GM12801 (cell line): ENCODE data around the gene KIAA0825.

Source experiments
- TF ChIP-seq, protein P1 (sequence below): IDR thresholded peaks from one replicate; pipeline ENCODE4 v1.5.1; 2011; ENCODE audit warnings: control low read depth; ENCODE audit not compliant: insufficient read length; ENCODE audit errors: extremely low read depth

The KIAA0825 gene

DNA sequence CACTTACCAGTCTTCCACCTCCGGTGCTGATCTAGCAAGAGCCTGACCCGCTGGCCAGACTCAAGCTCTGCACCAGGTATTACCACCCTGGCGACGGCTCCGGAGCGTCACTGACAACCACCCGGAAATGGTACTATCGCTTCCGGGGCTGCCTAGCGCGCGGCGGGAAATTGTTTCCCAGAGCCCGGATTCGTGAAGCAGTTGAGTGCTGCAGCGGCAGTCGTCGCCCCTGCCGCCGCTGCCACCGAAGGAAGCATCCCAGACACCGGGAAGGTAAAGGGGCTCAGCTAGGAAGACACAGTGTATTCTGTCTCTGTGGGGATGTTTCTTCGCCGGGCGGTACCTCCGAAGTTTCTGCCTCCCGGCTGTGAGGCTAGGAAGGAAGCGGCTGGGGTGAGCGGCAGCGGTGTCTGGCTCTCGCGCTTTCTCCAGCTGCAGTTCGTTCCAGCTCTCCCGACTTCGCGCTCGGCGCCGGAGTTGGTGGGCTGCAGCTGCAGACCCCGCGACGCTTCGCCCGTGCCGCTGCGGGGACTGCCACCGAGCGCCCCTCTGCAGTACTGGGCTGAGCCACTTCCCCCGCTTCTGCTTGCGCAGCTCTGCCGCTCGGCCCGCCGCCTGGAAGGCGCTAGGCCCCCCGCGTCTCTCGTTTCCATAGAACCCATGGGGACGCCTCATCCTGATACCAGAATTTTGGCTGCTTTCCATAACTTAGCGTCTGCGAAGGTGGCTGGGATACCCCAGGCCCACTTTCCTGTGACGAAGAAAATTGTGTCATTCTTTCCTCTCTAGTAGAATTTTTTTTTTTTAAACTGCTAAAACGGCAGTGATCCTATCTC lies at the start of gene KIAA0825, which contains the start of gene SLF1:
TSS of gene KIAA0825 (minus strand) at position 112 of the 836 bp plus-strand sequence. CDS start 81,478 bp downstream, outside the sequence.
TSS of gene SLF1 (plus strand) at position 177 of the 836 bp plus-strand sequence. CDS start 10,142 bp downstream, outside the sequence.
- TF ChIP-seq, protein P1, sequence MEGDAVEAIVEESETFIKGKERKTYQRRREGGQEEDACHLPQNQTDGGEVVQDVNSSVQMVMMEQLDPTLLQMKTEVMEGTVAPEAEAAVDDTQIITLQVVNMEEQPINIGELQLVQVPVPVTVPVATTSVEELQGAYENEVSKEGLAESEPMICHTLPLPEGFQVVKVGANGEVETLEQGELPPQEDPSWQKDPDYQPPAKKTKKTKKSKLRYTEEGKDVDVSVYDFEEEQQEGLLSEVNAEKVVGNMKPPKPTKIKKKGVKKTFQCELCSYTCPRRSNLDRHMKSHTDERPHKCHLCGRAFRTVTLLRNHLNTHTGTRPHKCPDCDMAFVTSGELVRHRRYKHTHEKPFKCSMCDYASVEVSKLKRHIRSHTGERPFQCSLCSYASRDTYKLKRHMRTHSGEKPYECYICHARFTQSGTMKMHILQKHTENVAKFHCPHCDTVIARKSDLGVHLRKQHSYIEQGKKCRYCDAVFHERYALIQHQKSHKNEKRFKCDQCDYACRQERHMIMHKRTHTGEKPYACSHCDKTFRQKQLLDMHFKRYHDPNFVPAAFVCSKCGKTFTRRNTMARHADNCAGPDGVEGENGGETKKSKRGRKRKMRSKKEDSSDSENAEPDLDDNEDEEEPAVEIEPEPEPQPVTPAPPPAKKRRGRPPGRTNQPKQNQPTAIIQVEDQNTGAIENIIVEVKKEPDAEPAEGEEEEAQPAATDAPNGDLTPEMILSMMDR = no peak

GRCh38 chr5:94667937-94668336 lies 49.5 kb upstream of the KIAA0825 start:
- TF ChIP-seq, protein P1 = no peak

DNA sequence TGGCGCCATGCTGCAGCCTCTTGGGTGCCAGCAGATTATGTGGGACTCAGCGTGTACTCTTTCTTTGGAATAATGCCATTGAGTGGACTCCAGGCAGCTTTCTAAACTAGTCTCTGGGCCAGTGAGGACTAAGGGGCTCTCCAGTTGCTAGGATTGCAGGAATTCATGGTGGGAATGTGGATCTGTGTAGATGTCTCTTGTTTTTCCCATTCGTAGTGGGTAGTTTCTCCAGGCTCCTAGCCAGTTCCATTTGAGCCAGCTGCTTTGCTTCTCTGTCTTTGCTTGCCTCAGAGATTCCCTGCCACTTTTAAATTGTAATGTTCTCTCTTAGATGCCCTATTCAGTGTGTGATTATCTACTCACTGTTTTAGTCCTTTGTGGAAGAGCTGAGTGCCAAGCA lies 42.7 kb upstream of the KIAA0825 start:
- TF ChIP-seq, protein P1 = no peak

DNA sequence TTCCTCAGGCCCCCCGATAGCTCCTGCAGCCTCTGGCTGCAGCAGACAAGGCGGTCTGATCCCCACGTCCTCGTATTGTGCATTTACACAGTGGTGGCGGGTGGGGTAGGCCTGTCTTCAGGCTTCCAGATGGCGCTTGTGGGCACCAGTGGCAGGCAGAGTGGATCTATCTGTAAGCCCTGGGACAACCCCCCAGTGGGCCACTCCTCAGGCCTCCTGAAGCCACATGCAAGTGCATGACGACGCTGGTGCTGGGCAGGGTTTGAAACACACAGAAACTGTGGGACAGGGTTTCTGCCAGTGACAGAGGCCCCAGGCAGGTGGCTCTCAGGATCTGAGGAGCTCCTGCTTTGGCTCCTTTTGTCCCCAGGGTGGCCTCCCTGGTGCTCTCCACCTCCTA lies 42.1 kb upstream of the KIAA0825 start:
- TF ChIP-seq, protein P1 = no peak

- TF ChIP-seq, protein P1 = no peak
Observed at GRCh38 chr5:94658272-94658671, 39.9 kb upstream of the KIAA0825 start.

DNA sequence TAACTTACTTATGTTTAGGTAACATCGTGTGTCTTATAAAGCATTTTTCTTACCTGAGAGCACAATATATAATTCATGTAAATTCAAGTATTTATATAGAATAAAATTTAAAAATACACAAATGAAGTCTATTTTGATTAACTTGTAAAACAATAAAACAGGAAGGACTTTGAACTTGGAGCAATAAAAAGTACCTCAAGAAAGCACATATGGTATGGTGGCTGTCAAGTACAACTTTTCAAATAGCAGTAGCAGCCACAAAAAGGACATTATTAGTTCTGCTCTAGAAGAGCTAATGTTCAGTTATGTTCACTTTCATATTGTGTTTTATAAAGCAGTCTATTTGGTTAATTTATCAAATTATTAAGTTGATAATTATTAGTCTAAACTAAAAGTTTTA lies 31.5 kb upstream of the KIAA0825 start:
- TF ChIP-seq, protein P1 = no peak

DNA sequence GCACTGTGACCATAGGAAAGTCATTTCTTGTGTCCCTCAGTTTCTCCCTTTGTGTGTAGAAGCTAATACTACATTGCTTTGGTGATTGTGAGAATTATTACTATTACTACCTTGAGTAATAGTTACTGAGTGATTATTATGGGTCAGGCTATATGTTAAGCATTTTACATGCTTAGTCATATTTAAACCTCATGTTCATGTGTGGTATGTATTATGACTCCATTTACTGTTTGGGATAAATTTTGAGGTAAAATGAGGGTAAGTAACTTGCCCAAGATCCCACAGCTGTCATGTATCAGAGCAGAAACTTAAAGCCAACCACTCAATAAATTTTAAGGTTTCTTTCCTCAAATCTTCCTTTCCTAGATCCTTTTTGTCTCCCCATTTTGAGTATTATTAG lies 28.4 kb upstream of the KIAA0825 start:
- TF ChIP-seq, protein P1 = no peak
